GM15510 (cell line): ENCODE results near the gene WDR88.

ENCODE experiments used
- POLR2A ChIP-seq: IDR thresholded peaks from 3 replicates; pipeline ENCODE4 v1.6.1; 2011; ENCODE audit warnings: borderline replicate concordance; ENCODE audit not compliant: insufficient read length; ENCODE audit errors: extremely low read depth

The WDR88 gene

DNA sequence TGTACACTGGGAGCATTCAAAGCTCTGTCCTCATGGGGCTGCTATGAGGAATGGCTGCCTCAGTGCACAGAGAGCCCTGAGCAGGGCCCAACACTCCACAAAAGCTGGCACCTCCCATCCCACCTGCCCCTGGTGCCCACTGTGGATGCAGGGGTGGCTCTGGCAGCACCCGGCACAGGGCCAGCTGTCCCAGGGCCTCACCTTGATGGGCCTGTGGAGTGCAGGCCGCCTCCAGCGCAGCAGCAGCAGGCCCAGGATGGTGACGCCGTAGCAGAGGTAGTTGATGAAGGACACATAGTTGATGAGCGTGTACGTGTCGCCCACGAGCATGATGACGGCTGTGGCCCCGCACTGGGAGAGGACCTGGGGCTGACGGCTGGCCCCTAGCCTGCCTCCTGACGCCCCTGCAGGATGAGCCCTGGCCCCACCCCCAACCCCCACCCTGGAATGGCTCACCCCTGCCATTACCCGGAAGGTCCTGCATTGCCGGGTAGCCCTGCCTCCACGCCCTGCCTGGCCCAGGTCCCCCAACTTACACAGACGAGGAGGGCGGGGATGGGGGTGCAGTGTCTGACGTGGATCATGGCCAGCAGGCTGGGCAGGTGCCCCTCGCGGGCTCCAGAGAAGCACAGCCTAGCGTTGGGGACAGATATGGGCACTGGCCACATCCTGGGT lies 78.5 kb downstream of the WDR88 start:
- no peak for TF ChIP-seq POLR2A

DNA sequence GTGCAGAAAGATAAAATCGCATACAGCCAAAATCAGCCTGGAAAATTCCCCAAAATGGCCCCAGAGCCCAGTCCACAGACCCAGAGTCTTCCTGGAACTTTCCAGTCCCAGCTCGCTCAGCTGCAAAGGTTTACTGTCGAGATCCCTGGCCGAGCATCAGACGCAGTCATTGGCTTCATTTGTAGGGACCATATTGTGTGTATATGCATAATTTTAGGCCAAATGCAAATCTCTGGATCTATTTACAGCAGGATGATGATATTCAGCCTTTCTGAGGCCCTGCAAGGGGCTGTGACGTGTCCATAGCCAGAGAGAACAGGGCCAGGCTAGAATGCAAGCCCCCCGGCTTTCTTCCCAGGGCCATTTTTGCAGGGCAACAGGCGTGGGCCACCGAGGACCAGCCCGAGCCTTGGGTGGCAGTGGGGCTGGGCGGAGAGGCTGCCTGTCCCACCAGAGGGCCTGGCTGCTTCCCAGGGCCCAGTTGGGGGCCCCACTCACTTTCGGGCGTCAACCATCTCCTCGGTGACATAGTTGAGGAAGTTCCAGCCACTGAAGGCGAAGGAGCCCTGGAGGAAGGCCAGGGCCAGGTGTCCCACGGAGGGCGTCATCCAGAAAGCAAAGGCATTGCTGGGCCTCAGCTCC lies 80.0 kb downstream of the WDR88 start:
- no peak for TF ChIP-seq POLR2A

DNA sequence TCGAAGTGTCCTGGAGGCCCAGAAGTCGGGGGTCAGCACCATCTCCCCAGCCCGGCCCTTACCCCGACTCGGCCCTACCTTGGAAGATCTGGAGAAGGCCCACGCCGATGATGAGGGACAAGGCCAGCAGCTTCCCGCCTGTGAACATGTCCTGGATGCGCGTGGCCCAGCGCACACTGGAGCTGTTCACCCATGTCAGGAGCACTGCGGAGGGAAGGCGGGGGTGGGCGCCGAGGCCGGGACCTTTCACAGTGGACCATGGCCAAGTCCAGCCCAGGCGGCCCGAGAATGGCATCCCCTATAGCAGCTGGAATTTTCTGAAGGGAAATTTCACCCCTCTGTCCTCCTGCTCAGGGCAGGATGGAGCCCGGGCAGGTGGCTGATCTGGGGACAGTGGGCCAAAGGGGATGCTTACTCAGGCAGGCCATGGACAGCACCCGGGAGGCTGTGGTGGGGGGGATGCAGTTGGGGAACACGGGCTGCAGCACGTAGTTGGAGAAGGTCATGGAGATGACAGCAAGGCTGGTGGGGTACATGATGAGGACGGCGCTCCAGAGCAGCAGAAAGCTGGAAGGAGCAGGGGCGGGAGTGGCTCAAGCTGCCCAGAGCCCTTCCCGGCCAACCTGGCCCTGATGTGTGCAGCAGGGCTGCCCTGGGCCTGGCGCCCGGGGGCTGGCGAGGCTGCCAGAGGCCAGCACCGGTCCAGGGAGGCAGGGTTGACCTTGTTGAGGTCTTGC lies 80.7 kb downstream of the WDR88 start:
- TF ChIP-seq POLR2A = no peak

DNA sequence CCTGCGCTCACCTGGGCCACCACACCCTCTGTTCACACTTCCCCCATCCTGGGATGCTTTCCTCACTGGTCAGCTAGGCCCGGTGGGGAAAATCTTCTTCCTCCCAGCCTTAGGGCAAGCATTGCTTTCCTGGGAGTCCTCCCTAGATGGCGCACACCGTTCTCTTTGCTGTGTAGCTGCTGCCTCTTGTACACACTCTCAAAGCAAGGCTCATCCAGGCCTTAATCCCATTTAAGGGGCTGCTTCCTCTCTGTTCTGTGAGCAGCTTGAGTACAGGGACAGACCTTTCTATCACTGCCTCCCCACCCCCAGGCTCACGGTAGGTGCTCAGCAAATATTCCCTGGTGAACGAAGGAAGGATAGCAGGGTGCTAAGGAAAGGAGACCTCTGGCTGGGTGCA lies 82.7 kb downstream of the WDR88 start:
- no peak for TF ChIP-seq POLR2A

DNA sequence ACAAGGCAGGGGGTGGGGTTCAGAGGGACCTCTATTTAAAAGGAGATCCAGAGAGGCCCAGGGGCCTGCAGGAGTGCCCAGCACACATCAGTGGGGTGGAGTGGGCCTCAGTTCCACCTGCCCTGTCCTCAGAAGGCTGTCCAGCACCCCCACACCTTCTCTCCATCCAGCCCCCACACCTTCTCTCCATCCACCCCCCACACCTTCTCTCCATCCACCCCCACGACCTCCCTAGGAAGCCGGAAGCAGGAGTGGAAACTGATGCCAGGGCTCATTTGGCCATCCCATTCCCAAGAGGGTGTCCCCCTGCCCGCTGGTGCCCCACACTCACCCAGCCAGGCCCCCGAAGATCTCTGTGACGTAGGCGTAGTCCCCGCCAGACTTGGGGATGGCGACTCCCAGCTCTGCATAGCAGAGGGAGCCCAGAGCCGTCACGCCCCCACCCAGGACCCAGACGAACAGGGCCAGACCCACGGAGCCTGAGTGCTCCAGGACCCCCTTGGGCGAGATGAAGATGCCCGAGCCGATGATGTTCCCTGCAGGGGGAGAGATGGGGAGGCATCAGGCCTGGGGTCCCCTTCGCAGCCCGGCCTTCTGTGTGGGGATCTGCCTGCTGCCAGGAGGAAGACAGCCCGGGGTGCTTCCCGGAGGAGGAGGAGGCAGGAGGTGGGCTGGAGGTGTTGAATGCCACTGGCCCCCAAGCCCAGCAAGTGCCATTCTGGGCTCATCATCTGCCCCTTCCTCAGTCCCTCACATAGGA lies 83.7 kb downstream of the WDR88 start:
- TF ChIP-seq POLR2A = no peak

DNA sequence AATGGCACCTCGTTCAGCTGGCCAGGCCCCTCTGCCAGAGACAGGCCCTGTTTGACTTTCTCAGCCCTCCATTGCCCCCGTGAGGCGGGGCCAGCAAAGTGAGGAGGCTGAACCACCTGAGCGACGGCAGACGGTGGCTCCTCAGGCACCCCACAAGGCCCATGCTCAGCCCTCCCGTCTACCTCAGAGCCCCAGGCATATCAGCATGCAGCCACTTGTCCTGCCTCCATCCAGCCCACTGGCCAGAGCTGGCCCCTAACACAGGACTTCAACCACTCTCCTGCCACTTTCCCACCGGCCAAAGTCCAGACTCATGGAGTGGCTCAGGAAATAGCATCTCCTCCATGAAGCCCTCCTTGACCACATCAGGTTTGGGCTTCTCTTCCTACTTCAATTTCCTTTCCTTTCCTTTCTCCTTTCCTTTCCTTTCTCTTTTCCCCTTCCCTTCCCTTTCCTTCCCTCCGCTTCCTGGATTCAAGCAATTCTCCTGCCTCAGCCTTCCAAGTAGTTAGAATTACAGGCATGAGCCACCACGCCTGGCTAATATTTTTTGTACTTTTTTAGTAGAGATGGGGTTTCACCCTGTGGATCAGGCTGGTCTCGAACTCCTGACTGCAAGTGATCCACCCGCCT lies 84.4 kb downstream of the WDR88 start:
- no peak for TF ChIP-seq POLR2A

DNA sequence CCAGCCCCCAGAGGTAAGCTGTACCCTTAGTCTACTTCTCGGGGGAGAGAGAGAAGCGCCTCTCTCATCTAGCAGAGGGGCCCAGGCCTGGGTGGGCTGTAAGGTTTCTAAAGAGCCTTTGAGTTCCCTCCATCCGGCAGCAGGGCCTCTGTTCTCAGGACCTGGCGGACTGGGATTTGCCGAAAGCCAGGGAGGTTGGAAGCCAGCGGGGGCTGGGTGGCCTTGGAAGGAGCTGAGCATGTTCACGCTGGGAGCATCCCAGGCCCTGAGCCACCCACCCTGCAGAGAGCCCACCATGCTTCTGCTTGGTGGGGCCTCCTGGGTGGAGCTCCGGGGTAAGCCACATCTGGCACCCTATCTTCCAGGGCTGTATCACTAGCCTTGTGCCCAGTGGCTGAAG lies 86.0 kb downstream of the WDR88 start:
- no peak for TF ChIP-seq POLR2A

DNA sequence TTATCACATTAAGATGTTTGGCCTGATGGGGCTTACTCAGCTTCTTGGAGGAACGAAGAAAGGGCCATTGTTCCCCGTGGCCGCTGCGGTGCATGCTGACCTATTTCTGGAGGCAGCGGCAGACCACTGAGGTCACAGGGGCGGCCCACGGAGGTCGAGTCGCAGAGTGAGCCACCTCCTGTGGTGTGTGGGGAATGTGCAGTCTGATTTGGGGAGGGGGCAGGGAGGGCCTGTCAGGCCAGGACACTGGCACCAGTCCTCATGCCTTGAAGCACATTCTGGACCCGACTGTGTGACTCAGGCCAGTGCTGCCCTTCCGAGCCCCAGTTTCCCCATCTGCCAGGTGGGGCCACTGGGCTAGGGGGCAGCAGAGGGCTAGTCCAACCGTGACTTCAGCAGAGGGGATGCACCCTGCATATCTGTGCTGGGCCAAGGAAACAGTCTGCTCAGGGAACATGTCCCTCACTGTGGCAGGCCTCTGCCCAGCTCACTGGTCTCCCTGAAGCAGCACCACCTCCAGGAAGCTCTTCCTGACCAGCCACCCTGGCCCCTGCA lies 87.4 kb downstream of the WDR88 start:
- TF ChIP-seq POLR2A = no peak

DNA sequence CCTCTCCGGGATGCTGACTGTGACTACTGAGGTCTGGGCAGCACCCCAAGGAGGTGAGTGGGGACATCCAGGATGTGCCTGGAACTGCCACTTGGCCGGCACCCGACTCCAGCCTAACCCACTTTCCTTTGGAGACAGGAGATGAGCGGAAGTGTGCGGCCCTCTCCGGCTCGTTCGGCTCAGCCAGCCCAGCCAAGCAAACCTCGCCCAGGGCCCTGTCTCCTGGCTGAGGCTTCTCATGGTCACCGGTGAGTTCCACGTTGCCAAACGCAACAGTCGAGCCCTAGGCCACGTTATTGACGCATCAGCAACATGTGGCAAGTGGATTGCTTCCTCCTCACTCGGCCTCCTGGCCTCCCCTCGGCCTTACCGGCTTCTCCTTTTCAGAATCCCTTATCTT lies 88.2 kb downstream of the WDR88 start:
- no peak for TF ChIP-seq POLR2A

DNA sequence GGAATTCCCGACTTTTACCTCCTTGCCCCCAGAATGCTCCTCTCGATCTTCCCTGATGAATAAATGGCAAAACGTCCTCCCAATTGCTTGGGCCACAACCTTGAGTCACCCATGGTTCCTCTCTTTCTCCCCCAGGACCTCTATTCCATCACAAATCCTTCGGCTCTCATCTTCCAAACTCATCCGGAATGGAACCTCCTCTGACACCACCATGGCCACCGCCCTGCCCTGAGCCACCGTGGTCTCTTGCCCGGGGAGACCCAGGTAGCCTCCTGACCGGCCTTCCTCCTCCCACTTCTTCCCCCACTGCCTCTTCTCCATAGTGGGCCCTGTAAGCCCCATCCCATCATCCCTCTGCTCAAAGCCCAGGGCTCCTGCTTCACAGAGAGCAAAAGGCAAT lies 88.8 kb downstream of the WDR88 start:
- no peak for TF ChIP-seq POLR2A

DNA sequence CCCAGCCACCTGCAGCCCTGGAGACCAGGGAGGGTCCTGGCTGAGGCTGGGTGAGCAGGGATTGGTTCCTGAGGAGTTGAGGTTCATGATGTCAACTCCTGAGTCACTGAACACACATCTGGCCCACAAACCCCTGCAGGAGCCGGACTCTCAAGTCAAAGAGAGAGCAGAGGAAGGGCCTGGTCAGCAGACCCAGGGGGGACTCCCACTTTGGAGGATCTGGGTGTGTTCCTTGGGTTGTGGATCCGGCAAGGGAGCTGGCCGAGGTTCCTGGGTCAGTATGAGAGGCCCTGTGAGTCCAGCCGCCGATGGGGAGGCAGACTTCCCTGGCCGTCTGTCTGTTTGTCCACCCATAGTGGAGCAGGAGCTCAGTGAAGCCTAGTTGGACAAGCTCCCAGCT lies 89.7 kb downstream of the WDR88 start:
- no peak for TF ChIP-seq POLR2A

DNA sequence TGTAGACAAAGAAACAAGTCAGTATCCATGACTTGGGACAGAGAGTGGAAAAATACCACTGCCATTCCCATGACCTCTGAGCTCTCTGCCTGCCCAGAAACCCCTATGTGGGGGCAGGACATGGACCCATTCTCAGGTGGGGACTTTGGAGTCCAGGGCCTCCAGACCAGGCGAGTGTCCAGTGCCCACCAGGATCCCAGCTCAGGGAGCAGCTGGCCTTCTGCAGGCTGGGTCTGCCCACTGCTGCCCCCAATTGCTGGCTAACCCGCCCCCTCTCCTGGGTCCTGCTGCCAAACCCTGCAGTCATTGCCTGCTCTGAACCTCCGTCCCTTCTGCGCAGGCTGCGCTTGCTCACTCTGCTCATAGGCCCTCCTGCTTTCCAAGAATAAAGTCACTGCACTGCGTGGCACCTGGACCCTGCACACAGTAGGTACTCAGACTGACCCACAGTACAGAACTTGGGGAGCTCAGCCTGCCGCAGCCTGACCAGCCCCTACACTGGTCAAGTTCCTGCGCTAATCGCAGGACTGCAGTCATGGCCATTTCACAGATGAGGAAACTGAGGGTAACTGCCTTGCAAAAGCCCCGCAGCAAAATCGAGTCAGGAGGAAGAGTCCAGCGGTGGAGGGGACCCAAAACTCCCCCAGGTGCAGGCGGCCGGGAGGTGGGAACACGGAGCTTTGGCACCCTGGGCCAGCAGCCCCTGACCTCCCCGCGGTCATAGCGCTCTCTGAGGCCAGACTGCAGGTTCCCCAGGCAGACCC lies 93.0 kb downstream of the WDR88 start:
- TF ChIP-seq POLR2A = no peak
